GM18511 (cell line): Measurements from ENCODE around the gene NFATC2.

ENCODE experiments used
- ATAC-seq: cut with Tn5 transposase; IDR thresholded peaks from one replicate; pipeline ENCODE4 v1.9.1; 2021; ENCODE audit warnings: mild to moderate bottlenecking, moderate library complexity; ENCODE audit not compliant: unreplicated experiment

The NFATC2 gene

DNA sequence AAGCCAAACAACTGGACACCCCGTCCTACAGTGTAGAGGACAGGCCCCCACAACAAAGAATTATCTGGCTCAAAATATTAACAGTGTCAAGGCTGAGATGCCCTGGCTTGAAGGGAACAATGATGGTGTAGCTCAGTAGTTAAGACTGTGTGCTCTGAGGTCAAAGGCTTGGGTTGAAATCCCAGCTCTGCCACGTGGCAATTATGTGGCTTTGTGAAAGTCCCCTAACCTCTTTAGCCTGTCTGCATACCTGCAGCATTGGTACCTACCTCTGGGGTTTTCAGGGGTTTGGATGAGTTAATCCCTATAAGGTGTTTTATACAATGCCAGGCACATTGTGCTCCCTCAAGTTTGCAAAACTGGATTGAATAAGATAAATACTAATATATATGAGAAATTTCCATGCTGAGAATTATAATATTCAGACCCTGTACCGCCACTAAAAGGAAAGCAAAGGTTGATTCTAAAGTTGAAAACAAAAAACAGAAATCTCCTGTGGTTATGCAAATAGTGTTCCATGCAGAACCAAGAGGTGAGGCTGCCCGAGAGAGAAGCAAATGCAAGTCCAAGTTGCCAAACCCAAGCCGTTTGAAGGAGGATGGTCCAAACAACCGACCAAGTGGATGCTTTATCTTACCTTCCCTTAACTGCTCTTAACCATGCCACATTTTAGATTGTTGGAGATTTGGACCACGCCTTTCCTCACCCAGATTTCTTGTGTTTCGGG, 199.8 kb downstream of the NFATC2 start:
- ATAC-seq, result no peak

DNA sequence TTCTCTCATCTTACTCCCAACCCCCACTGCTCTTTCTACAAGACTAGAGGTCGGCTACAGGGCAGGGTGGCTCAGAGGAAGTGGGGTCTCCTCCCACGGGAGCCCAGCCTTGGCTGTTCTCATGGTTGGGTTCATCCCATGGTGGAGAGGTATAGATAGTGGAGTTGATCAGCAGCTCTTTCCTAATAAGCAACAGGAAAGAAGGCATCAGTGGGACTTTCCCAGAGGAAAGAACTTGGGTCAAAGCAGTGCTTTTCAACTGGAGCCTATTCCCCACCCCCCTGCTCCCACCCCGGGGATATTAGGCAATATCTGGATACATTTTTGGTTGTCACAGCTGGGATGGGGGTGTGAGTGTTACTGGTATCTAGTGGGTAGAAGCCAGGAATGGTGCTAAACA, 200.9 kb downstream of the NFATC2 start:
- ATAC-seq, result no peak

DNA sequence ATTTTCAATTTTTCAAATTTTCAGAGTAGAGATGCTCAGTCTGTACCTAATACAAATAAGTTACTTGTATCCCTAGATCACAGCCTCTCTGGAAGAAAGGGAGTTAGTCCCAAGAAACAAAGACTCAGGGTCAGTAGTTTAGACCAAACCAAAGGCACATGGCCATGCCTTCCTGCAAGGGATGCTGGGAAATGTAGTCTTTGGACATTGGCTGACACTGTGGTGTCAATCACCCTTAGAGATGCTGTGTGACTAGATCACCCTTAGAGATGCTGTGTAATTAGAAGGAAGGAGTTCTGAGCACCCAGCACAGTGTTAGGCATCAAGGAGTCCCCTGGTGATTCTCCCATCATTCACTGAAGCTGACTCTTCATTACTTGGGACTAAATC, 202.1 kb downstream of the NFATC2 start:
- no peak for ATAC-seq

DNA sequence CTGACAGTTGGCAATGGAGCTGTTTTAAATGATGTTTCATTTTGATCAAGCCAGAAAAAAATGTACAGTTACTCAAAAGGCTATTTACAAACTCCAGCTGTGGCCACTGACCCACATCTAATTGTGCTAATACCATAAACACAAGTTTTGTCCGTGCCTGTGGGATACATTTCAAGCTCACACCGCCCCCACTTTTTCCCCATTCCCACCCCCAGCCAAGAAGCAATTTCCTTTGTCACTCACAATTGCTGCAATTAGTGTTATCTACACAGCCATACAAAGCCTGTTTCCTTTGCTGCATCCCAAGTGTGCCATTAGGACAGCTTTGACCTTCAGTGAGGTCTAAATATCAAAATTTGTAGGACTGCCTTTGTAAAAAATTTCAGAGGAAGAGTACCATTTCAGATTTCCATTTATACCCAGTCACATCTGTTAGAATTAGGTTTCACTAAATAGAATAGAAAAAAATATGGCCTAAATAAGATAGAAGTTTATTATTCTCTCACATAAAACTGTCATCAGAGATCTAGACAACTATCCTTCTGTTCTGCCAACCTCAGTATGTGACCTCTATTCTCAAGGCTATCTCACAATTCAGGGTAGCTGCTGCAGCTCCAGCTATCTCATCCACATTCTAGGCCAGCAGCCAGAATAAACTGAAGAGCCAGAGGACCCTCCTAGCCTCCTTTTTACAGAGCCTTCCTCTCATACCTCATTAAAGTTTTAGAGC, 202.6 kb downstream of the NFATC2 start:
- ATAC-seq, result no peak

DNA sequence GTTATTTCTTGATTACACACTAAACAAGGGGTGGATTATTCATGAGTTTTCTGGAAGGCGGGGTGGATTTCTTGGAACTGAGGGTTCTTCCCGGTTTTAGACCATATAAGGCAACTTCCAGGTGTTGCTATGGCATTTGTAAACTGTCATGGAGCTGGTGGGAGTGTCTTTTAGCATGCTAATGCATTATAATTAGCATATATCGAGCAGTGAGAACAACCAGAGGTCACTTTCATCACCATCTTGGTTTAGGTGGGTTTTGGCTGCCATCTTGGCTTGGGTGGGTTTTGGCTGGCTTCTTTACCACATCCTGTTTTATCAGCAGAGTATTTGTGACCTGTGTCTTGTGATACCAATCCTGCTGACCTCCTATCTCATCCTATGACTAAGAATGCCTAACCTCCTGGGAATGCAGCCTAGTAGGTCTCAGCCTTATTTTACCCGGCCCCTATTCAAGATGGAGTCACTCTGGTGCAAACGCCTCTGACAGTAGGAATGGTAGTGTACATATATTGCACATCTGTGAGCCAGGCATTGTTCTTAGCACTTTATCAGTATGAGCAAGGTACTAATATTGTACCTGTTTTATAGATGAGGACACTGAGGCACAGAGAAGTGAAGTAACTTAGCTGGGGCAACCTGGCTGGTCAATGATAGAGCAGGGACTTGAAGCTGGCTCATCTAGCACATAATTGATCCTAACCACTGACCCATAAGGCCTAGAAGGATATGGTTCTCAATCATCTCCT, 203.7 kb downstream of the NFATC2 start:
- ATAC-seq, result no peak

DNA sequence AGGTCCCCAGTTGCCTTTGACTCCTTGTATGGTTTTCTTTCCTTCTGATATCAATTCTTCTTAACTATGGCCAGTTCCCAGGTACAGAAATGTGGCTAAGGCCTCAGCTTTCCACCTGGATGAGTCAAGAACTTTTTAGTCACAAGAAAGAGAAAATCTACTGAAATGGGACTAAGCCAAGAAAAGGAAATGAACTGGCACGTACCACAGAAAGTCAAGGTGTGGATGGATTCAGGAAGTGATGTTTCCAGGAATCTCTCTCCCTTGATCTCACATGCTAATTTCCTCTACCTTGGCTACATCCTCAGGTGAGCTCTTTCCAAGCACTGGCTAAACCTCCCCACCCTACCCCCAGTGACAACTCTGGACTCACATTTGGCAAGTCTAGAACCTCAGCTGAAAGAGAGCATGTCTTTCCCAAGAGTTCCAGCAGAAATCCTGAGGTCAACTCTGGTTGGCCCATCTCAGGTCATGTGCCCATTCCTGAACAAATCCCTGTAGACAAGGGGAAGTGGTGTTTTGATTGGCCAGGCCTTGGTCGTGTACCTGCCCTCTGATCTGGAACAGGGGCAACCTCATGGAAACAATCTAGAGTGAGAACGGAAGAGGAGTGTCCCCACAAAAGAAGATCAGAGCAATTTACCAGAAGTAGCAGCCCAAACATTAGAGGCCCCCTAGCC, 205.3 kb downstream of the NFATC2 start:
- ATAC-seq, result no peak
